HG02970 (cell line): ENCODE results near the gene ZNF805.
"Not testable (repeated sequence)": the region's sequence is repeated elsewhere in the genome, so short reads cannot be mapped to it uniquely, and the experiment has no call there.

ENCODE experiments used
- ATAC-seq: cut with Tn5 transposase; IDR thresholded peaks from one replicate; pipeline ENCODE4 v1.9.1; 2021; ENCODE audit warnings: mild to moderate bottlenecking, moderate library complexity, moderate number of reproducible peaks; ENCODE audit not compliant: unreplicated experiment, low FRiP score

Gene ZNF805

GRCh38 chr19:57240311-57241090 lies at the start of gene ZNF805:
TSS of gene ZNF805 (plus strand) at chr19:57240632. CDS start at chr19:57240892, 260 bp downstream.
- ATAC-seq = peak; percentile 94

GRCh38 chr19:57191141-57192076 lies 49.0 kb upstream of the ZNF805 start, which contains the start of gene ZNF264:
TSS of gene ZNF264 (plus strand) at chr19:57191500. CDS start at chr19:57191914, 414 bp downstream.
- ATAC-seq = peak; percentile 89

GRCh38 chr19:57192077-57192420 lies 48.4 kb upstream of the ZNF805 start:
- no peak for ATAC-seq

- ATAC-seq = no peak
Observed at GRCh38 chr19:57192993-57193392, 47.4 kb upstream of the ZNF805 start.

GRCh38 chr19:57197874-57198273 lies 42.6 kb upstream of the ZNF805 start:
- not testable (repeated sequence) for ATAC-seq

- ATAC-seq = no peak
Observed at GRCh38 chr19:57202160-57202559, 38.3 kb upstream of the ZNF805 start.

- no peak for ATAC-seq
Observed at GRCh38 chr19:57210381-57210780, 30.1 kb upstream of the ZNF805 start.

GRCh38 chr19:57212109-57212508 lies 28.3 kb upstream of the ZNF805 start:
- no peak for ATAC-seq

- ATAC-seq = no peak
Observed at GRCh38 chr19:57227502-57227901, 12.9 kb upstream of the ZNF805 start.

GRCh38 chr19:57231686-57232085 lies 8.7 kb upstream of the ZNF805 start:
- no peak for ATAC-seq

- no peak for ATAC-seq
Observed at GRCh38 chr19:57233207-57233606, 7.2 kb upstream of the ZNF805 start.

GRCh38 chr19:57239982-57240310 lies 486 bp upstream of the ZNF805 start:
- ATAC-seq = no peak

- no peak for ATAC-seq
Observed at GRCh38 chr19:57241176-57241575, 744 bp downstream of the ZNF805 start.

- ATAC-seq = no peak
Observed at GRCh38 chr19:57242821-57243220, 2.4 kb downstream of the ZNF805 start.

GRCh38 chr19:57244513-57244912 lies 4.1 kb downstream of the ZNF805 start:
- no peak for ATAC-seq

- no peak for ATAC-seq
Observed at GRCh38 chr19:57245066-57245465, 4.6 kb downstream of the ZNF805 start.

GRCh38 chr19:57245959-57246358 lies 5.5 kb downstream of the ZNF805 start:
- no peak for ATAC-seq

GRCh38 chr19:57248646-57249045 lies 8.2 kb downstream of the ZNF805 start:
- no peak for ATAC-seq

- ATAC-seq = no peak
Observed at GRCh38 chr19:57249329-57249728, 8.9 kb downstream of the ZNF805 start.

GRCh38 chr19:57253767-57254166 lies 13.3 kb downstream of the ZNF805 start:
- not testable (repeated sequence) for ATAC-seq

- no peak for ATAC-seq
Observed at GRCh38 chr19:57262044-57262443, 21.6 kb downstream of the ZNF805 start.
